ENCODE data around the gene CADPS2. TPM values are rescaled to one million over a fixed set of nuclear protein-coding genes. Genes with fewer than 3 reads are reported as not detected.

Gene CADPS2
- polyA plus RNA-seq, 1 donor (not counting 4 experiments of a cell fraction or from before 2014, with no cell fraction given): 0.35 TPM

DNA sequence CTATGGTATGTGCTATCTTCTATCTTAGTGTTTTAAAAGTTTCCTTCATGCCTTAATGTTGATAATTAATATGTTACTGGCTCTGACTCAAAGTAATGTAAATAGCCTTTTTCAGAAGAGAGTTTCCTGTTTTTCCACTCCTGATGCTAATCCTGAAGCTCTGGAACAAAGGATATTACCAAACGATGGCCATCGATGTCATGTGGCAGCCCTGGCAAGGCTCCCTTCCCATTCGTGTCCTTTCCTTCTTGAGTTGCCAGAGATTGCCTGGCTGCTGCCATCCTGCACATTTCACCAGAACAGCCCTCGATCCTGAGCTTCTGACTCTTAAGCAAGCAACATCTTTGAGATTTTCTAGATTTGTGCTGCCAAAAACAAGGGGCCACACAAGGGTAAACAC is 233.4 kb downstream of the CADPS2 start:
- H3K4me3 ChIP-seq (ENCODE audit: control insufficient read depth in 2 of 3, extremely low read depth in 1 of 3, insufficient read depth in 2 of 3, low read depth in 1 of 3, low read length in 3 of 3): no peak overlapping the region
- H3K4me2 ChIP-seq (ENCODE audit: control insufficient read depth, extremely low read depth, insufficient read depth, low read depth, low read length): no peak overlapping the region
- H3K27ac ChIP-seq (ENCODE audit: control insufficient read depth, insufficient read depth, low read length): no peak overlapping the region
- DNase-seq (ENCODE audit: low read depth, low spot score) (no peak), FAIRE-seq (no peak)
- dilution Hi-C loops (cut with MboI; ENCODE audit: extremely low pct_ligation_motif_present, low sequenced_read_pairs): no loop called here
- no peaks in the 10 kb centered on the region for H4K20me1 ChIP-seq (ENCODE audit: control insufficient read depth, extremely low read depth, insufficient read depth, low read length)
- no peaks in the 10 kb centered on the region for H3K79me2 ChIP-seq (ENCODE audit: control insufficient read depth, insufficient read depth, low read length)
- no peaks in the 10 kb centered on the region for H3K9me3 ChIP-seq (ENCODE audit: control insufficient read depth, low read depth, low read length)
- no peaks in the 10 kb centered on the region for H3K4me1 ChIP-seq (ENCODE audit: control insufficient read depth, extremely low read depth, insufficient read depth, low read length)
- H3K36me3 ChIP-seq (ENCODE audit: control insufficient read depth in 2 of 2, extremely low read depth in 1 of 2, insufficient read depth in 2 of 2, low read length in 2 of 2): no peaks in the 10 kb centered on the region
- H3K27me3 ChIP-seq (ENCODE audit: control insufficient read depth, extremely low read depth, insufficient read depth, low read length): no peaks in the 10 kb centered on the region
- no peak for TF ChIP-seq EZH2 (IDR thresholded peaks at IDR 0.05; ENCODE audit: low read length)
- TF ChIP-seq, protein P1, sequence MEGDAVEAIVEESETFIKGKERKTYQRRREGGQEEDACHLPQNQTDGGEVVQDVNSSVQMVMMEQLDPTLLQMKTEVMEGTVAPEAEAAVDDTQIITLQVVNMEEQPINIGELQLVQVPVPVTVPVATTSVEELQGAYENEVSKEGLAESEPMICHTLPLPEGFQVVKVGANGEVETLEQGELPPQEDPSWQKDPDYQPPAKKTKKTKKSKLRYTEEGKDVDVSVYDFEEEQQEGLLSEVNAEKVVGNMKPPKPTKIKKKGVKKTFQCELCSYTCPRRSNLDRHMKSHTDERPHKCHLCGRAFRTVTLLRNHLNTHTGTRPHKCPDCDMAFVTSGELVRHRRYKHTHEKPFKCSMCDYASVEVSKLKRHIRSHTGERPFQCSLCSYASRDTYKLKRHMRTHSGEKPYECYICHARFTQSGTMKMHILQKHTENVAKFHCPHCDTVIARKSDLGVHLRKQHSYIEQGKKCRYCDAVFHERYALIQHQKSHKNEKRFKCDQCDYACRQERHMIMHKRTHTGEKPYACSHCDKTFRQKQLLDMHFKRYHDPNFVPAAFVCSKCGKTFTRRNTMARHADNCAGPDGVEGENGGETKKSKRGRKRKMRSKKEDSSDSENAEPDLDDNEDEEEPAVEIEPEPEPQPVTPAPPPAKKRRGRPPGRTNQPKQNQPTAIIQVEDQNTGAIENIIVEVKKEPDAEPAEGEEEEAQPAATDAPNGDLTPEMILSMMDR (optimal IDR thresholded peaks at IDR 0.05 in 1 of 3, IDR thresholded peaks at IDR 0.05 in 1 of 3, conservative IDR thresholded peaks at IDR 0.05 in 1 of 3; ENCODE audit: extremely low read depth in 1 of 3, insufficient read depth in 2 of 3, low read length in 3 of 3): no peak
- no peaks in the 10 kb centered on the region for H3K9me1 ChIP-seq (ENCODE audit: control insufficient read depth, extremely low read depth, insufficient read depth, low read length)
- H3K9ac ChIP-seq (ENCODE audit: control insufficient read depth, extremely low read depth, insufficient read depth, low read length): no peak overlapping the region
- no peak overlapping the region for H2AFZ ChIP-seq (ENCODE audit: control insufficient read depth, low read length)

DNA sequence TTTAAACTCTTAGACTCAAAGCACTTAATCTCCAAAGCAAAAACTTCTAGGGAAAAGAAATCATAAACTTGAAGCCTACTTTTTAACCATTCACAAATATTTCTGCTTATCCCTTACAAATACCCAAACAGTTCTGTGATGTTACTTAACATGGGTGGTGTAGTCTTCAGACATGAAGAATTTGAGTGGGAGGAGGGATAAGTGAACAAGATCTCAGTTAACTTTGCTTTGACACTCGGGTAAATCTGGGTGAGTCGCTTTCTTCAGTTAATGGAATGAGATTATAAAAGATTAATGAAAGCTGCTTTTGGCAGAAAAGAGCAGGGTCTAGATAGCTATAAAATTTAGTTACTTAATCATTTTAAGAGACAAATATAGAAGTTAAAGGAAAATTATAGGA is 234.8 kb downstream of the CADPS2 start:
- no peak for FAIRE-seq
- no peak for DNase-seq (ENCODE audit: low read depth, low spot score)
- dilution Hi-C loops (cut with MboI; ENCODE audit: extremely low pct_ligation_motif_present, low sequenced_read_pairs): no loop called here
- no peaks in the 10 kb centered on the region for H3K9me3 ChIP-seq (ENCODE audit: control insufficient read depth, low read depth, low read length)
- no peak overlapping the region for H3K9ac ChIP-seq (ENCODE audit: control insufficient read depth, extremely low read depth, insufficient read depth, low read length)
- H3K4me2 ChIP-seq (ENCODE audit: control insufficient read depth, extremely low read depth, insufficient read depth, low read depth, low read length): no peak overlapping the region
- H2AFZ ChIP-seq (ENCODE audit: control insufficient read depth, low read length): no peak overlapping the region
- H4K20me1 ChIP-seq (ENCODE audit: control insufficient read depth, extremely low read depth, insufficient read depth, low read length): no peaks in the 10 kb centered on the region
- H3K4me1 ChIP-seq (ENCODE audit: control insufficient read depth, extremely low read depth, insufficient read depth, low read length): no peaks in the 10 kb centered on the region
- no peak overlapping the region for H3K27ac ChIP-seq (ENCODE audit: control insufficient read depth, insufficient read depth, low read length)
- H3K4me3 ChIP-seq (ENCODE audit: control insufficient read depth in 2 of 3, extremely low read depth in 1 of 3, insufficient read depth in 2 of 3, low read depth in 1 of 3, low read length in 3 of 3): no peak overlapping the region
- H3K36me3 ChIP-seq (ENCODE audit: control insufficient read depth in 2 of 2, extremely low read depth in 1 of 2, insufficient read depth in 2 of 2, low read length in 2 of 2): no peaks in the 10 kb centered on the region
- TF ChIP-seq EZH2 (IDR thresholded peaks at IDR 0.05; ENCODE audit: low read length): no peak
- TF ChIP-seq, protein P1 (optimal IDR thresholded peaks at IDR 0.05 in 1 of 3, IDR thresholded peaks at IDR 0.05 in 1 of 3, conservative IDR thresholded peaks at IDR 0.05 in 1 of 3; ENCODE audit: extremely low read depth in 1 of 3, insufficient read depth in 2 of 3, low read length in 3 of 3): no peak
- H3K79me2 ChIP-seq (ENCODE audit: control insufficient read depth, insufficient read depth, low read length): no peaks in the 10 kb centered on the region
- H3K27me3 ChIP-seq (ENCODE audit: control insufficient read depth, extremely low read depth, insufficient read depth, low read length): no peaks in the 10 kb centered on the region
- H3K9me1 ChIP-seq (ENCODE audit: control insufficient read depth, extremely low read depth, insufficient read depth, low read length): no peaks in the 10 kb centered on the region

Measured in keratinocyte (primary cell).